AG09309 (cell line): ENCODE results near the gene SLC22A25.

ENCODE experiments used
- DNase-seq: peaks from one replicate; pipeline ENCODE4 v3.0.0-alpha.2; 2010; ENCODE audit warnings: low read depth
- H3K4me3 ChIP-seq: 2 replicates; pipeline ENCODE4 v1.5.1; 2011; ENCODE audit warnings: mild to moderate bottlenecking, low read depth, low read length, moderate library complexity; ENCODE audit not compliant: control insufficient read depth
- TF ChIP-seq, protein P1 (sequence below): IDR thresholded peaks from 2 replicates; pipeline ENCODE4 v1.5.1; 2011; ENCODE audit warnings: mild to moderate bottlenecking, low read depth, low read length, inconsistent platforms; ENCODE audit not compliant: insufficient read depth, control insufficient read depth; ENCODE audit errors: missing control alignments

SLC22A25 gene

DNA sequence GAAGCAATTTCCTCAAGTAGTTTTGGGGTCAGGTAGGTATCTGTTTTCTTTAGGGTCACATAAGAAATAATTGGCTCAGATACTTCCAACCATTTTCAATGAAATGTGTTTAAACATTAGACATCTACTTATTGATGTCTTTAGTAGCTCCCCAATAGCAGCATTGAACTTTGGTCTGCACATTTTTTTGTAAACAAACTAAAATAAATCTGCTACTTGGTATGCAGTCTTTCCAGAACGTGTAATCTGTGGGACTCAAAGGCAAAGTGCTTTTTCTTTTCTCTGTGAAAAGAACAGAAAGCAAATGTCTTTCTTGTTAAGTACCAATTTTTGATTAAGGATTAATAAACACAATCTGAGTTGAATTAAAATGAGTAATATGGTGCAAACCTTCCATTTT lies 13.6 kb downstream of the SLC22A25 start:
- H3K4me3 ChIP-seq = no peak overlapping the region
- no peak for DNase-seq
- TF ChIP-seq, protein P1, sequence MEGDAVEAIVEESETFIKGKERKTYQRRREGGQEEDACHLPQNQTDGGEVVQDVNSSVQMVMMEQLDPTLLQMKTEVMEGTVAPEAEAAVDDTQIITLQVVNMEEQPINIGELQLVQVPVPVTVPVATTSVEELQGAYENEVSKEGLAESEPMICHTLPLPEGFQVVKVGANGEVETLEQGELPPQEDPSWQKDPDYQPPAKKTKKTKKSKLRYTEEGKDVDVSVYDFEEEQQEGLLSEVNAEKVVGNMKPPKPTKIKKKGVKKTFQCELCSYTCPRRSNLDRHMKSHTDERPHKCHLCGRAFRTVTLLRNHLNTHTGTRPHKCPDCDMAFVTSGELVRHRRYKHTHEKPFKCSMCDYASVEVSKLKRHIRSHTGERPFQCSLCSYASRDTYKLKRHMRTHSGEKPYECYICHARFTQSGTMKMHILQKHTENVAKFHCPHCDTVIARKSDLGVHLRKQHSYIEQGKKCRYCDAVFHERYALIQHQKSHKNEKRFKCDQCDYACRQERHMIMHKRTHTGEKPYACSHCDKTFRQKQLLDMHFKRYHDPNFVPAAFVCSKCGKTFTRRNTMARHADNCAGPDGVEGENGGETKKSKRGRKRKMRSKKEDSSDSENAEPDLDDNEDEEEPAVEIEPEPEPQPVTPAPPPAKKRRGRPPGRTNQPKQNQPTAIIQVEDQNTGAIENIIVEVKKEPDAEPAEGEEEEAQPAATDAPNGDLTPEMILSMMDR = no peak

DNA sequence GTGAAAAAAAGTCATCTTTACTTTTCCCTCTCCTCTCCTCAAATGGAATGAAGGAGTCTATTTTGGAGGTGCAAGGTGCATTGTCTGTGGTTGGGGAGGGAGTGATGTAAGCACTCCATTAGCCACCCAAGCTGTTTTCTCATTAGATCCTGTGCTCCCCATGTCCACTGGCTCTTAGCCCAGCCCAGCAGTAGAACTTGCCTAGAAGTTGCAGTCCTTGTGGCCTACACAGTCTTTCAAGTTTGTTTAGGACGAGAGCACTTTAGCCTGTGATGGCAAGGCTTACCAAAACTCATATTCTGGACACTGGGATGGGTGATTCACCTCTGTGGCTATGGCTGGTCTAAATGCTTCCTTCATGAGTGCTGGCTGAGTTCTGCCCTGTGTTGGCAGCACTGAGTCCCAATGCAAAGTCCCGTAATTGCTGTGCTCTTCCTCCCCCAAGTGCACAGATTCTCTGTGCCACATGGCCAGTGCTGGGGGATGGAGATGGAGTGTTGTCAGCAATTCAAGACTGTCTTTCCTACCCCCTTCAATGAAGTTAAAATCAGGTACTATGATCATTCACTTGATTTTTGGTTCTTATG lies 15.8 kb downstream of the SLC22A25 start:
- DNase-seq = no peak
- H3K4me3 ChIP-seq = no peak overlapping the region
- TF ChIP-seq, protein P1 = no peak

DNA sequence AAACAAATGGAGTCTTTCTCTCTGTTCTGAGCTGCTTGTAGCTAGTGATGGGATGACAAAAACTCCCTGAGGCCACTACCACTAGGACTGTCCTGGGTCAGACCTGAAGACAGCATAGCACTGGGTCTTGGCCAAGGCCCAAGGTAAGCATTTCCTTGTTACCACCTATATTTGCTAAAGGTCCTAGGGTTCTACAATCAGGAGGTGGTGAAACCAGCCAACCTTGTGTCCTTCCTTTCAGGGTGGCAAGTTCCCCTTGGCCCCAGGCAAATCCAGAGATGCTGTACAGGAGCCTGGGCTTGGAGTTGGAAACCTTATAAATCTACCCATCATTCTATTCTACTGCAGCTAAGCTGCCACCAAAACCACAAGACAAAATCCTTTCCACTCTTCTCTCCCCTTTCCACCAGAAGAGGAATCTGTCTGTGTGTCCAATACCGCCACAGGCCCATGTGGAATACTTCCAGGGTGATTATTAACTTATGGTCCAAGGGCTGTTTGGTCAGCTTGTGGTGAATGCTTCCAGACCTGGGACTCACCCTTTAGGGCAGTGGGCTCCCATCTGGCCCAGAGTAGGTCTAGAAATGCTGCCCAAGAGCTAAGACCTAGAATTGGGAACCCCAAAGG lies 16.8 kb downstream of the SLC22A25 start:
- TF ChIP-seq, protein P1 = no peak
- no peak overlapping the region for H3K4me3 ChIP-seq
- no peak for DNase-seq

DNA sequence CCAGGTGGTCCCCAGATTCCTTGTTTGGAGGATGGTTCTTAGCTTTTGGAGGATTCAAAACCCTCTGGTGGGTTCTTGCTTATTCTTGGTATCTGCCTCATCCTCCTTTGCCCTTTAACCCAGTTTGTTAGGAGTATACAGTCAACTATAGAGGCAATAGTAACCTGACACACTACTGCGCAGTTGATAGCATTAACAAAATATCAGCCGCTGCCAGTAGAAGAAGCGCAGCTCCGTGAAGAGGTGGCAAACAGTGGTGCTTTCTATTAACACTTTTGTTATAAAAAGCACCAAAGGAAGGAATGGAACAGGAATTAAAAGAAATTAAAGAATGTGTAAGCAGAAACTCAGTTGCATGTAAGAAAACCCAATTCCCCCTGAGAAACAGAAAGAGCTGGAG lies 29.3 kb downstream of the SLC22A25 start:
- no peak for DNase-seq
- TF ChIP-seq, protein P1 = no peak
- no peak overlapping the region for H3K4me3 ChIP-seq

DNA sequence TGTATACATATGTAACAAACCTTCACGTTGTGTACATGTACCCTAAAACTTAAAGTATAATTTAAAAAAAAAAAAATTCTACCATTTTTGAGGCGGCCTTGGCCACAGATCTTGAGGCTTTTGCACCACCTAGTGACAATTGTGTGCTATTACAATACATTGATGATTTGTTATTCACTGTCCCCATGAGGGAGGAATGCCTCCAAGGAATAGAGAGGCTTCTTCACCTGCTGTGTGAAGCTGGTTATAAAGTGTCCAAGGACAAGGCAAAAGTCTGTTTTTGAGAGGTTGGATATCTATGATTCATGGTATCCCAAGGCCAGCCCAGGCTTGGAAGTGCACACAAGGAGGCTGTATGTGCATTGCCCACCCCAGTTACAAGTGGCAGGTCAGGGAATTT lies 30.7 kb downstream of the SLC22A25 start:
- no peak overlapping the region for H3K4me3 ChIP-seq
- TF ChIP-seq, protein P1 = peak; percentile 41
- no peak for DNase-seq

DNA sequence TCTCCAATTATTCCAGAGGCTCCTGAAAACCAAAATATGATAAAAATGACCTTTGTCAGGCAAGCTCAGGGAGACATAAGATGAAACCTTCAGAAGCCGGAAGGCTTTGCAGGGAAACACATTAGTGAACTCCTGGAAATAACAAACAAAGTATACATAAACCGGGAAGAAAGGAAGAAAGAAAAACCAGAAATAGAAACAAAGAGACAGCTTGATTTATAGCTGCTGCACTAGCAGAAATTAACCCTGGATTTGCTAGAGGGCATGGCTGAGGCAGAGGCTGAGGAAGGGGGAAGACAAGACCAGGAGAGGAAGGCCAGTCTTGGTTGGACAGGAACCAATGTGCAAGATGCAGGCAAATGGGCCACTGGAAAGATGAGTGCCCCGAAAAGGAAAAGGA lies 33.3 kb downstream of the SLC22A25 start:
- TF ChIP-seq, protein P1 = no peak
- no peak for DNase-seq
- H3K4me3 ChIP-seq = no peak overlapping the region
